AG09309 (cell line): ENCODE data around the gene CBLC.

Experiments used
- DNase-seq: peaks from one replicate; pipeline ENCODE4 v3.0.0-alpha.2; 2010; ENCODE audit warnings: low read depth
- H3K4me3 ChIP-seq: 2 replicates; pipeline ENCODE4 v1.5.1; 2011; ENCODE audit warnings: mild to moderate bottlenecking, low read depth, low read length, moderate library complexity; ENCODE audit not compliant: control insufficient read depth
- CTCF ChIP-seq: IDR thresholded peaks from 2 replicates; pipeline ENCODE4 v1.5.1; 2011; ENCODE audit warnings: mild to moderate bottlenecking, low read depth, low read length, inconsistent platforms; ENCODE audit not compliant: insufficient read depth, control insufficient read depth; ENCODE audit errors: missing control alignments

The CBLC gene

GRCh38 chr19:44788971-44789370, 11.3 kb downstream of the CBLC start:
- no peak overlapping the region for H3K4me3 ChIP-seq
- TF ChIP-seq CTCF = no peak
- no peak for DNase-seq

GRCh38 chr19:44789943-44790483, 12.3 kb downstream of the CBLC start:
- no peak overlapping the region for H3K4me3 ChIP-seq
- no peak for TF ChIP-seq CTCF
- no peak for DNase-seq

GRCh38 chr19:44792281-44792680, 14.6 kb downstream of the CBLC start:
- H3K4me3 ChIP-seq = no peak overlapping the region
- no peak for TF ChIP-seq CTCF
- no peak for DNase-seq

- no peak for DNase-seq
- TF ChIP-seq CTCF = no peak
- no peak overlapping the region for H3K4me3 ChIP-seq
Measured at GRCh38 chr19:44794610-44795009, 16.9 kb downstream of the CBLC start.

GRCh38 chr19:44795398-44795987, 17.8 kb downstream of the CBLC start:
- no peak for TF ChIP-seq CTCF
- no peak overlapping the region for H3K4me3 ChIP-seq
- no peak for DNase-seq

GRCh38 chr19:44796701-44797115, 19.0 kb downstream of the CBLC start:
- DNase-seq = no peak
- no peak overlapping the region for H3K4me3 ChIP-seq
- no peak for TF ChIP-seq CTCF
